SK-N-SH (cell line): ENCODE results near the gene TSEN15. TPM values are rescaled to one million over a fixed set of nuclear protein-coding genes. Genes with fewer than 3 reads are reported as not detected.

Source experiments
- CTCF ChIA-PET: fragments of 300-600, 350-600 bp; formaldehyde crosslinking; extraction: SDS; loops from one replicate; lab custom pipeline; 2021; lab: Yijun Ruan, JAX
- POLR2A ChIA-PET: fragments of 350-600 bp; sonication (Branson Sonifier 250); formaldehyde crosslinking; extraction: SDS; loops from one replicate; lab custom pipeline; 2020; ENCODE audit warnings: antibody characterized with exemption, inconsistent platforms; lab: Yijun Ruan, JAX
- DNase-seq: peaks from one replicate; pipeline ENCODE4 v3.0.0; 2012
- H2AFZ ChIP-seq: fragments of 200-600 bp; sonication (generic); 2 replicates; pipeline ENCODE4 v1.8.1; 2016; ENCODE audit warnings: antibody characterized with exemption, mild to moderate bottlenecking, low read depth
- H3F3A ChIP-seq: fragments of 200-600 bp; sonication (generic); replicated peaks from 2 replicates; pipeline ENCODE3; 2016; ENCODE audit warnings: antibody characterized with exemption, mild to moderate bottlenecking; ENCODE audit not compliant: insufficient read depth
- H3K27ac ChIP-seq, 2 experiments: fragments of 200-500 bp in 1 of 2; fragments of 200-600 bp in 1 of 2; sonication (Bioruptor generic) in 1 of 2; sonication (generic), shearing (Covaris generic) in 1 of 2; 2 replicates each; pipeline versions ENCODE4 v1.5.1 to v1.6.1; 2014 to 2016; ENCODE audit warnings: low read depth in 2 of 2, inconsistent platforms in 1 of 2, low read length in 1 of 2, mild to moderate bottlenecking in 1 of 2, mixed read lengths in 1 of 2
- H3K27me3 ChIP-seq: fragments of 200-600 bp; sonication (generic), shearing (Covaris generic); 2 replicates; pipeline ENCODE4 v1.6.1; 2016; ENCODE audit warnings: mixed run types; ENCODE audit not compliant: insufficient read depth
- H3K36me3 ChIP-seq, 2 experiments: fragments of 200-500 bp in 1 of 2; fragments of 200-600 bp in 1 of 2; sonication (Bioruptor generic) in 1 of 2; sonication (generic) in 1 of 2; replicated peaks in 1 of 2; 2 replicates each; pipeline versions ENCODE3 to v1.5.1; 2014 to 2016; ENCODE audit warnings: low read length in 1 of 2, mild to moderate bottlenecking in 1 of 2; ENCODE audit not compliant: insufficient read depth in 2 of 2, control insufficient read depth in 1 of 2
- H3K4me1 ChIP-seq, 2 experiments: fragments of 200-500 bp in 1 of 2; fragments of 200-600 bp in 1 of 2; sonication (Bioruptor generic) in 1 of 2; sonication (generic), shearing (Covaris generic) in 1 of 2; 2 replicates each; pipeline versions ENCODE4 v1.5.1 to v1.6.1; 2014 to 2016; ENCODE audit warnings: low read depth in 1 of 2, low read length in 1 of 2, mixed run types in 1 of 2; ENCODE audit not compliant: insufficient read depth in 2 of 2, control insufficient read depth in 1 of 2
- H3K4me2 ChIP-seq: fragments of 200-600 bp; sonication (generic), shearing (Covaris generic); 2 replicates; pipeline ENCODE4 v1.6.1; 2017; ENCODE audit warnings: mixed run types
- H3K4me3 ChIP-seq, 2 experiments: fragments of 200-500 bp in 1 of 2; fragments of 200-600 bp in 1 of 2; sonication (Bioruptor generic) in 1 of 2; sonication (generic), shearing (Covaris generic) in 1 of 2; 2 replicates each; pipeline versions ENCODE4 v1.5.1 to v1.8.1; 2014 to 2016; ENCODE audit warnings: low read depth in 2 of 2, inconsistent platforms in 1 of 2, low read length in 1 of 2, mild to moderate bottlenecking in 1 of 2, mixed read lengths in 1 of 2, moderate library complexity in 1 of 2
- H3K79me2 ChIP-seq: fragments of 200-600 bp; sonication (generic); 2 replicates; pipeline ENCODE4 v1.8.1; 2017; ENCODE audit warnings: mild to moderate bottlenecking; ENCODE audit not compliant: insufficient read depth
- H3K9ac ChIP-seq: fragments of 200-600 bp; sonication (generic); 2 replicates; pipeline ENCODE4 v1.6.1; 2017; ENCODE audit warnings: mixed run types
- H3K9me2 ChIP-seq: fragments of 200-600 bp; sonication (generic); 2 replicates; pipeline ENCODE4 v1.6.1; 2017; ENCODE audit warnings: mixed run types
- H3K9me3 ChIP-seq: fragments of 200-600 bp; sonication (generic); 2 replicates; pipeline ENCODE4 v1.6.1; 2017; ENCODE audit warnings: mixed run types, mild to moderate bottlenecking, moderate library complexity
- H4K20me1 ChIP-seq: fragments of 200-600 bp; sonication (generic); 2 replicates; pipeline ENCODE4 v1.6.1; 2017; ENCODE audit warnings: mild to moderate bottlenecking, mixed run types; ENCODE audit not compliant: insufficient read depth
- CHD2 ChIP-seq: fragments of 150-350 bp; IDR thresholded peaks from 2 replicates; pipeline ENCODE4 v1.6.1; 2018; ENCODE audit warnings: low read length; ENCODE audit not compliant: partially characterized antibody
- EP300 ChIP-seq, 2 experiments: IDR thresholded peaks; 2 replicates each; pipeline versions ENCODE4 v1.4.0 to v1.6.1; 2012; ENCODE audit warnings: borderline replicate concordance in 1 of 2, low read depth in 1 of 2, low read length in 1 of 2
- EZH2phosphoT487 ChIP-seq: fragments of 200-600 bp; sonication (generic); IDR thresholded peaks from 2 replicates; pipeline ENCODE4 v1.6.1; 2017; ENCODE audit warnings: low read depth, mixed run types, mild to moderate bottlenecking, antibody characterized with exemption, moderate library complexity, borderline replicate concordance
- FOSL2 ChIP-seq: IDR thresholded peaks from 2 replicates; pipeline ENCODE4 v1.4.0; 2012; ENCODE audit warnings: low read depth, mild to moderate bottlenecking, moderate library complexity, borderline replicate concordance
- FOXM1 ChIP-seq: IDR thresholded peaks from 2 replicates; pipeline ENCODE4 v1.4.0; 2012; ENCODE audit warnings: low read depth, mild to moderate bottlenecking
- GATA2 ChIP-seq: sonication (generic); formaldehyde crosslinking; IDR thresholded peaks from 2 replicates; pipeline ENCODE4 v1.5.0; 2020; ENCODE audit warnings: mild to moderate bottlenecking, missing genetic modification reagents
- MXI1 ChIP-seq: IDR thresholded peaks from 2 replicates; pipeline ENCODE4 v1.6.1; 2012; ENCODE audit warnings: mild to moderate bottlenecking, low read depth, low read length, improper control_type of control experiment
- NRF1 ChIP-seq: IDR thresholded peaks from 2 replicates; pipeline ENCODE4 v1.6.1; 2012; ENCODE audit warnings: low read depth, mild to moderate bottlenecking, low read length
- PBX3 ChIP-seq: IDR thresholded peaks from 2 replicates; pipeline ENCODE4; 2012
- RFX5 ChIP-seq: IDR thresholded peaks from 2 replicates; pipeline ENCODE4 v1.6.1; 2012; ENCODE audit warnings: mild to moderate bottlenecking, improper control_type of control experiment, low read length
- RXRA ChIP-seq: IDR thresholded peaks from 2 replicates; pipeline ENCODE4 v1.4.0; 2012; ENCODE audit warnings: low read depth, mild to moderate bottlenecking, borderline replicate concordance
- SIN3A ChIP-seq: IDR thresholded peaks from 2 replicates; pipeline ENCODE4 v1.6.1; 2012; ENCODE audit warnings: low read depth, mild to moderate bottlenecking, low read length, moderate library complexity, borderline replicate concordance
- TCF12 ChIP-seq: IDR thresholded peaks from 2 replicates; pipeline ENCODE4 v1.4.0; 2012
- TEAD4 ChIP-seq: IDR thresholded peaks from 2 replicates; pipeline ENCODE4 v1.4.0; 2012; ENCODE audit warnings: mild to moderate bottlenecking, borderline replicate concordance; ENCODE audit not compliant: insufficient read depth
- WGBS: methylation state at CpG from one replicate; pipeline ENCODE4 v1.1.6; 2017; ENCODE audit warnings: low lambda C conversion rate; 5-methylcytosine and 5-hydroxymethylcytosine counted together
- polyA plus RNA-seq, 3 experiments: library from polyadenylated mRNA; depleted of rRNA; stranded (reverse); fragments of >200 nt; gene quantifications; 2 replicates each; pipeline ENCODE4 v1.2.3, GENCODE V29; 2012

The TSEN15 gene
- polyA plus RNA-seq, 1 of the 3 experiments (the other 2 are of a cell fraction): 29.0 TPM

- Histone ChIP-seq H3K27me3 (no peaks in the 10 kb centered on the region), H3K27ac (no peak overlapping the region), H3F3A (peaks cover 12% of the 10 kb centered on the region), H4K20me1 (no peaks in the 10 kb centered on the region), H3K4me2 (no peak overlapping the region), H3K4me1 (peaks cover 4 to 39% of the 10 kb centered on the region in 2 experiments; a peak in 2 of 4 replicates), H3K4me3 (no peak overlapping the region), H3K9ac (no peak overlapping the region), H3K36me3 (no peaks in the 10 kb centered on the region), H3K9me3 (no peaks in the 10 kb centered on the region), H3K9me2 (no peaks in the 10 kb centered on the region), H2AFZ (no peak overlapping the region), H3K79me2 (no peaks in the 10 kb centered on the region)
- POLR2A ChIA-PET: no interaction called here
- CTCF ChIA-PET: interaction anchor here (1.2 to 1.6 kb wide), 2 partner anchors 10 to 631 kb away, joined by 3 read pairs; no protein-coding TSS in a partner anchor
- 66% methylated on average over 3 of the region's 3 CpGs for WGBS
- DNase-seq: no peak
- TF ChIP-seq RFX5 (no peak), FOXM1 (no peak), CHD2 (no peak)
Measured at GRCh38 chr1:184032930-184033418, 18.6 kb upstream of the TSEN15 start.

- no peaks in the 10 kb centered on the region for H3K27me3 ChIP-seq
- H3K9ac ChIP-seq: no peak overlapping the region
- TF ChIP-seq TCF12 (peak; percentile 47; the same call in 1 of the 2 replicates), CHD2 (no peak), FOSL2 (0 out of 2 replicates have a peak, but pooled peaks have one; percentile 5), EZH2phosphoT487 (no peak)
- no peaks in the 10 kb centered on the region for H3K9me2 ChIP-seq
- ChIA-PET POLR2A (no interaction called here), CTCF (interaction anchor here (0.7 to 1.6 kb wide), 4 partner anchors 9 to 630 kb away, joined by 3 read pairs; no protein-coding TSS in a partner anchor)
- peaks cover 12% of the 10 kb centered on the region for H3F3A ChIP-seq
- H3K4me1 ChIP-seq: peaks cover 4 to 39% of the 10 kb centered on the region in 2 experiments; a peak in 2 of 4 replicates
- H3K79me2 ChIP-seq: no peaks in the 10 kb centered on the region
- H3K36me3 ChIP-seq: no peaks in the 10 kb centered on the region
- no peak overlapping the region for H3K4me3 ChIP-seq
- no peaks in the 10 kb centered on the region for H4K20me1 ChIP-seq
- no peak overlapping the region for H2AFZ ChIP-seq
- no peak overlapping the region for H3K4me2 ChIP-seq
- no peak overlapping the region; a peak in 1 of 4 replicates for H3K27ac ChIP-seq
- no peak for DNase-seq
- 69% methylated on average over 2 of the region's 2 CpGs for WGBS
- no peaks in the 10 kb centered on the region for H3K9me3 ChIP-seq
Measured at GRCh38 chr1:184033711-184034167, 17.8 kb upstream of the TSEN15 start.

GRCh38 chr1:184034761-184035379 is 16.7 kb upstream of the TSEN15 start:
- no peaks in the 10 kb centered on the region for H3K79me2 ChIP-seq
- DNase-seq: no peak
- H3K27me3 ChIP-seq: no peaks in the 10 kb centered on the region
- H3K9ac ChIP-seq: no peak overlapping the region
- H3K9me2 ChIP-seq: no peaks in the 10 kb centered on the region
- H3K4me1 ChIP-seq: peaks cover 4 to 30% of the 10 kb centered on the region in 2 experiments; a peak in 2 of 4 replicates
- no peaks in the 10 kb centered on the region for H3K9me3 ChIP-seq
- H3K36me3 ChIP-seq: no peaks in the 10 kb centered on the region
- H3K4me2 ChIP-seq: no peak overlapping the region
- no peak overlapping the region for H3K27ac ChIP-seq
- no peak overlapping the region for H3K4me3 ChIP-seq
- POLR2A ChIA-PET: no interaction called here
- no peaks in the 10 kb centered on the region for H4K20me1 ChIP-seq
- TF ChIP-seq GATA2 (no peak), RXRA (no peak), TEAD4 (no peak), SIN3A (no peak), NRF1 (no peak), PBX3 (no peak), EP300 (IDR thresholded peaks at IDR 0.05; ENCODE audit: borderline replicate concordance in 1 of 2, low read depth in 1 of 2, low read length in 1 of 2) (no peak), MXI1 (no peak), RFX5 (no peak)
- H3F3A ChIP-seq: peaks cover 12% of the 10 kb centered on the region
- H2AFZ ChIP-seq: no peak overlapping the region
- CTCF ChIA-PET: interaction anchor here (0.8 kb wide), 1 partner anchor 119 kb away, joined by 3 read pairs; no protein-coding TSS in a partner anchor
- WGBS: 83% methylated on average over 2 of the region's 2 CpGs
